ENCODE data around the gene PCCA.

PCCA gene

GRCh38 chr13:100460791-100461190 lies 371.9 kb downstream of the PCCA start:
- no peak overlapping the region for H3K4me3 ChIP-seq
- DNase-seq: no peak
- H3K27ac ChIP-seq: no peak overlapping the region
- no peak for TF ChIP-seq CTCF (IDR thresholded peaks at IDR 0.05)
- peaks cover 0 to 5% (median 0%) of the 10 kb centered on the region in 3 donors for H3K36me3 ChIP-seq
- no peaks in the 10 kb centered on the region for H3K27me3 ChIP-seq
- H3K9me3 ChIP-seq: no peaks in the 10 kb centered on the region
- H3K4me1 ChIP-seq: no peaks in the 10 kb centered on the region
- intact Hi-C loops (cut with DNase I; ENCODE audit: low total_unique reads): no loop called here

GRCh38 chr13:100461309-100462030 lies 372.6 kb downstream of the PCCA start:
- intact Hi-C loops (cut with DNase I; ENCODE audit: low total_unique reads): no loop called here
- H3K9me3 ChIP-seq: no peaks in the 10 kb centered on the region
- peaks cover 0 to 2% (median 0%) of the 10 kb centered on the region in 3 donors for H3K36me3 ChIP-seq
- TF ChIP-seq CTCF (IDR thresholded peaks at IDR 0.05): no peak
- no peak overlapping the region for H3K4me3 ChIP-seq
- H3K27ac ChIP-seq: no peak overlapping the region
- no peaks in the 10 kb centered on the region for H3K4me1 ChIP-seq
- no peak for DNase-seq
- H3K27me3 ChIP-seq: no peaks in the 10 kb centered on the region

- H3K27ac ChIP-seq: no peak overlapping the region
- H3K36me3 ChIP-seq: no peaks in the 10 kb centered on the region
- no peaks in the 10 kb centered on the region for H3K4me1 ChIP-seq
- no peak for DNase-seq
- no peaks in the 10 kb centered on the region for H3K9me3 ChIP-seq
- H3K27me3 ChIP-seq: no peaks in the 10 kb centered on the region
- no peak overlapping the region for H3K4me3 ChIP-seq
- intact Hi-C loops (cut with DNase I; ENCODE audit: low total_unique reads): no loop called here
- TF ChIP-seq CTCF (IDR thresholded peaks at IDR 0.05): no peak
Measured at GRCh38 chr13:100464006-100464405, 375.1 kb downstream of the PCCA start.

GRCh38 chr13:100465558-100465957 lies 376.7 kb downstream of the PCCA start:
- H3K36me3 ChIP-seq: no peaks in the 10 kb centered on the region
- no peak for TF ChIP-seq CTCF (IDR thresholded peaks at IDR 0.05)
- no peak for DNase-seq
- intact Hi-C loops (cut with DNase I; ENCODE audit: low total_unique reads): no loop called here
- H3K4me3 ChIP-seq: no peak overlapping the region
- no peaks in the 10 kb centered on the region for H3K9me3 ChIP-seq
- no peaks in the 10 kb centered on the region for H3K27me3 ChIP-seq
- H3K4me1 ChIP-seq: no peaks in the 10 kb centered on the region
- H3K27ac ChIP-seq: no peak overlapping the region

- no peaks in the 10 kb centered on the region for H3K9me3 ChIP-seq
- intact Hi-C loops (cut with DNase I; ENCODE audit: low total_unique reads): no loop called here
- no peak for TF ChIP-seq CTCF (IDR thresholded peaks at IDR 0.05)
- no peaks in the 10 kb centered on the region for H3K27me3 ChIP-seq
- no peaks in the 10 kb centered on the region for H3K36me3 ChIP-seq
- H3K4me3 ChIP-seq: no peak overlapping the region
- no peaks in the 10 kb centered on the region for H3K4me1 ChIP-seq
- H3K27ac ChIP-seq: no peak overlapping the region
- DNase-seq: no peak
Measured at GRCh38 chr13:100470866-100471505, 382.1 kb downstream of the PCCA start.
